ENCODE measurements around the gene CMTM8.

DNA sequence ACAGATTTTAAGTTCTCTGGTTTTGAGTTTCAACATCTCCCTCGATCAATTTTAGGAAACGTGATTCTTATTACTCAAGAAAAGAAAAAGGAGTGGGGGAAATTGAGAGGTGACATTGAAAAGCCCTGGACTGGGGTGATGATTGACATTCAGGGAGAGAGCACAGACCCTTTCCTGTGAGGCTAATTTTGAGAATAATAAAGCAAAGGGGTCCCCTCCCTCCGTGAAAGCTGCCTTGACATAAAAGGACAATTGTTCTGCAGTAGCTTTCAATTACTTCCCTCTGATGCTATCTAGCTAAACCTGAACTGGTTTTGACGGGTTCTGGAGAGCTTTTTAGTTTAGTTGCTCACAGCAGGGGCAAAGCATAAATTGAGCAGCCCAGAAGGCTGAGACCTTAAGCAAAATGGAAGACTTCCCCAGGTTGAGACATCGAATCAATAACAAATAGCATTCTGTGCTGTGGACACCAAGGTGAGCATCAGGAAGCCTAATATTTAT is 14.4 kb upstream of the CMTM8 start:
- TF ChIP-seq ZFP3 (CRISPR knock-in tag; IDR thresholded peaks at IDR 0.05) (no peak), SNAI2 (CRISPR knock-in tag; IDR thresholded peaks at IDR 0.05) (no peak), ISL1 (CRISPR knock-in tag; IDR thresholded peaks at IDR 0.05) (no peak), TOX (CRISPR knock-in tag; IDR thresholded peaks at IDR 0.05; ENCODE audit: borderline replicate concordance) (no peak), ZFP30 (CRISPR knock-in tag; IDR thresholded peaks at IDR 0.05) (no peak), ESRRG (CRISPR knock-in tag; IDR thresholded peaks at IDR 0.05) (no peak), RARB (CRISPR knock-in tag; IDR thresholded peaks at IDR 0.05) (no peak)
- TF ChIP-seq, protein P1, sequence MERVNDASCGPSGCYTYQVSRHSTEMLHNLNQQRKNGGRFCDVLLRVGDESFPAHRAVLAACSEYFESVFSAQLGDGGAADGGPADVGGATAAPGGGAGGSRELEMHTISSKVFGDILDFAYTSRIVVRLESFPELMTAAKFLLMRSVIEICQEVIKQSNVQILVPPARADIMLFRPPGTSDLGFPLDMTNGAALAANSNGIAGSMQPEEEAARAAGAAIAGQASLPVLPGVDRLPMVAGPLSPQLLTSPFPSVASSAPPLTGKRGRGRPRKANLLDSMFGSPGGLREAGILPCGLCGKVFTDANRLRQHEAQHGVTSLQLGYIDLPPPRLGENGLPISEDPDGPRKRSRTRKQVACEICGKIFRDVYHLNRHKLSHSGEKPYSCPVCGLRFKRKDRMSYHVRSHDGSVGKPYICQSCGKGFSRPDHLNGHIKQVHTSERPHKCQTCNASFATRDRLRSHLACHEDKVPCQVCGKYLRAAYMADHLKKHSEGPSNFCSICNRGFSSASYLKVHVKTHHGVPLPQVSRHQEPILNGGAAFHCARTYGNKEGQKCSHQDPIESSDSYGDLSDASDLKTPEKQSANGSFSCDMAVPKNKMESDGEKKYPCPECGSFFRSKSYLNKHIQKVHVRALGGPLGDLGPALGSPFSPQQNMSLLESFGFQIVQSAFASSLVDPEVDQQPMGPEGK (CRISPR knock-in tag; IDR thresholded peaks at IDR 0.05; ENCODE audit: borderline replicate concordance): no peak
- TF ChIP-seq, protein P2, sequence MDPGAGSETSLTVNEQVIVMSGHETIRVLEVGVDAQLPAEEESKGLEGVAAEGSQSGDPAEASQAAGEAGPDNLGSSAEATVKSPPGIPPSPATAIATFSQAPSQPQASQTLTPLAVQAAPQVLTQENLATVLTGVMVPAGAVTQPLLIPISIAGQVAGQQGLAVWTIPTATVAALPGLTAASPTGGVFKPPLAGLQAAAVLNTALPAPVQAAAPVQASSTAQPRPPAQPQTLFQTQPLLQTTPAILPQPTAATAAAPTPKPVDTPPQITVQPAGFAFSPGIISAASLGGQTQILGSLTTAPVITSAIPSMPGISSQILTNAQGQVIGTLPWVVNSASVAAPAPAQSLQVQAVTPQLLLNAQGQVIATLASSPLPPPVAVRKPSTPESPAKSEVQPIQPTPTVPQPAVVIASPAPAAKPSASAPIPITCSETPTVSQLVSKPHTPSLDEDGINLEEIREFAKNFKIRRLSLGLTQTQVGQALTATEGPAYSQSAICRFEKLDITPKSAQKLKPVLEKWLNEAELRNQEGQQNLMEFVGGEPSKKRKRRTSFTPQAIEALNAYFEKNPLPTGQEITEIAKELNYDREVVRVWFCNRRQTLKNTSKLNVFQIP (CRISPR knock-in tag; IDR thresholded peaks at IDR 0.05; ENCODE audit: borderline replicate concordance, low read depth): no peak

All from SK-N-SH treated with all-trans-retinoic acid at 6 μM for 48 hours (cell line).